ENCODE data around the gene TLE4.

DNA sequence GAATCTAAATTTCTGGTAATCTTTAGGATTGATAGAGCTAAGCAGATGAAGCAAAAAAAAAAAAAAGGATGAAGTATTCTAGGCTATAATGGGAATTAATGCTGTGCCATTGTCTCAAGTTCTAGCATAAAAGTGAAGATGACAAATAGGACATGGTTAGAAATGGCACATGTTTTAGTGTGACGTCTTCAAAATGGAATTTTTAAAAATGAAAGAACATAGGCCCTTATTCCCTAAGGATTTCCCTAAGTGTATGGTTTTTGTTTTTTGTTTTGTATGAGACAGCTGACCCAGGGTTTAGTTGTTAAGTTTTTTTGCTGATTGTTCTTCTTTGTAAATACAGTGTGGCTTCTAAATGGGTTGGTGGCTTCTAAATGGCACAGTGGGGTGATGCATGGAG is 7.1 kb downstream of the TLE4 start:
- no peak for TF ChIP-seq POLR2A (IDR thresholded peaks at IDR 0.05)
- TF ChIP-seq, protein P1, sequence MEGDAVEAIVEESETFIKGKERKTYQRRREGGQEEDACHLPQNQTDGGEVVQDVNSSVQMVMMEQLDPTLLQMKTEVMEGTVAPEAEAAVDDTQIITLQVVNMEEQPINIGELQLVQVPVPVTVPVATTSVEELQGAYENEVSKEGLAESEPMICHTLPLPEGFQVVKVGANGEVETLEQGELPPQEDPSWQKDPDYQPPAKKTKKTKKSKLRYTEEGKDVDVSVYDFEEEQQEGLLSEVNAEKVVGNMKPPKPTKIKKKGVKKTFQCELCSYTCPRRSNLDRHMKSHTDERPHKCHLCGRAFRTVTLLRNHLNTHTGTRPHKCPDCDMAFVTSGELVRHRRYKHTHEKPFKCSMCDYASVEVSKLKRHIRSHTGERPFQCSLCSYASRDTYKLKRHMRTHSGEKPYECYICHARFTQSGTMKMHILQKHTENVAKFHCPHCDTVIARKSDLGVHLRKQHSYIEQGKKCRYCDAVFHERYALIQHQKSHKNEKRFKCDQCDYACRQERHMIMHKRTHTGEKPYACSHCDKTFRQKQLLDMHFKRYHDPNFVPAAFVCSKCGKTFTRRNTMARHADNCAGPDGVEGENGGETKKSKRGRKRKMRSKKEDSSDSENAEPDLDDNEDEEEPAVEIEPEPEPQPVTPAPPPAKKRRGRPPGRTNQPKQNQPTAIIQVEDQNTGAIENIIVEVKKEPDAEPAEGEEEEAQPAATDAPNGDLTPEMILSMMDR (IDR thresholded peaks at IDR 0.05), result no peak

Measured in esophagus squamous epithelium (tissue), 4 donors.